GM12878 (cell line): Measurements from ENCODE around the gene DGKI. TPM values are rescaled to one million over a fixed set of nuclear protein-coding genes. Genes with fewer than 3 reads are reported as not detected.

Source experiments
- ATAC-seq: fragments of 200-7000 bp; cut with Tn5 transposase; 3 replicates; pipeline ENCODE4 v1.9.1; 2020; ENCODE audit warnings: mild to moderate bottlenecking, moderate library complexity
- BruUV-seq: library from RNA; stranded (reverse); fragments of 400-500 nt; replicated peaks from 2 replicates; lab custom pipeline; 2021; lab: Mats Ljungman, UMichigan
- CTCF ChIA-PET: fragments of 300-600 bp; sonication (Branson Sonifier 250); formaldehyde crosslinking; extraction: SDS; loops from one replicate; lab custom pipeline; 2021; ENCODE audit warnings: inconsistent platforms; lab: Yijun Ruan, JAX
- POLR2A ChIA-PET: fragments of 350-600 bp; formaldehyde crosslinking; extraction: SDS; loops from one replicate; lab custom pipeline; 2021; ENCODE audit warnings: inconsistent platforms; lab: Charles Lee
- RAD21 ChIA-PET: fragments of 300-600 bp; sonication (Branson Sonifier 250); formaldehyde crosslinking; loops from one replicate; lab custom pipeline; 2023; ENCODE audit warnings: antibody characterized with exemption; ENCODE audit not compliant: unreplicated experiment; lab: Charles Lee
- SMC1A ChIA-PET: fragments of 300-600 bp; sonication (Branson Sonifier 250); formaldehyde crosslinking; loops from one replicate; lab custom pipeline; 2023; ENCODE audit not compliant: unreplicated experiment, uncharacterized antibody; lab: Charles Lee
- DNase-seq: peaks from one replicate; pipeline ENCODE4 v3.0.0-alpha.2; 2011; ENCODE audit warnings: low read depth, low spot score
- FAIRE-seq: peaks from 3 replicates; lab custom pipeline; 2011; peaks lifted over from hg19 to GRCh38; lab: Jason Lieb, UNC
- H2AFZ ChIP-seq: 2 replicates; pipeline ENCODE4 v1.6.0; 2011; ENCODE audit warnings: low read depth, low read length, control low read depth; ENCODE audit not compliant: control insufficient read depth
- H3K27ac ChIP-seq: 2 replicates; pipeline ENCODE4 v1.5.1; 2011; ENCODE audit warnings: control low read depth; ENCODE audit not compliant: control insufficient read depth, insufficient read depth
- H3K27me3 ChIP-seq, 2 experiments: replicated peaks in 1 of 2; 2 replicates each; pipeline versions ENCODE4 v1.6.0 to v1.6.1; 2011; ENCODE audit warnings: low read length in 1 of 2; ENCODE audit not compliant: control insufficient read depth in 2 of 2, insufficient read depth in 2 of 2
- H3K36me3 ChIP-seq, 2 experiments: 2 replicates each; pipeline ENCODE4 v1.5.1; 2011; ENCODE audit warnings: low read length in 1 of 2; ENCODE audit not compliant: control insufficient read depth in 2 of 2, insufficient read depth in 2 of 2
- H3K4me1 ChIP-seq: 2 replicates; pipeline ENCODE4 v1.6.1; 2011; ENCODE audit warnings: mild to moderate bottlenecking, low read length, moderate library complexity, mixed read lengths; ENCODE audit not compliant: control insufficient read depth, insufficient read depth
- H3K4me2 ChIP-seq: 2 replicates; pipeline ENCODE4 v1.6.0; 2011; ENCODE audit warnings: control low read depth; ENCODE audit not compliant: control insufficient read depth, insufficient read depth
- H3K4me3 ChIP-seq: fragments of 200-600 bp; sonication (generic); 2 replicates; pipeline ENCODE4 v1.5.1; 2016
- H3K79me2 ChIP-seq: 2 replicates; pipeline ENCODE4 v1.6.0; 2011; ENCODE audit warnings: low read length; ENCODE audit not compliant: control insufficient read depth, insufficient read depth
- H3K9ac ChIP-seq: 2 replicates; pipeline ENCODE4 v1.8.0; 2011; ENCODE audit warnings: low read length, control low read depth, mixed read lengths; ENCODE audit not compliant: control insufficient read depth, insufficient read depth
- H3K9me3 ChIP-seq: replicated peaks from 3 replicates; pipeline ENCODE4 v1.5.1; 2011; ENCODE audit warnings: mild to moderate bottlenecking, low read length; ENCODE audit not compliant: control insufficient read depth, insufficient read depth
- H4K20me1 ChIP-seq: 2 replicates; pipeline ENCODE4 v1.6.0; 2011; ENCODE audit not compliant: control insufficient read depth, insufficient read depth
- BCL11A ChIP-seq: IDR thresholded peaks from 2 replicates; pipeline ENCODE4 v1.6.1; 2011; ENCODE audit warnings: low read depth, low read length
- CBFB ChIP-seq: IDR thresholded peaks from 2 replicates; pipeline ENCODE4 v1.6.1; 2016; ENCODE audit warnings: antibody characterized with exemption, low read depth
- EGR1 ChIP-seq, 2 experiments: IDR thresholded peaks; 1 replicate in 1 of 2; 2 replicates in 1 of 2; pipeline ENCODE4 v1.6.1; 2011 to 2012; ENCODE audit warnings: low read depth in 2 of 2, low read length in 2 of 2, borderline replicate concordance in 1 of 2, mild to moderate bottlenecking in 1 of 2, moderate library complexity in 1 of 2
- GABPA ChIP-seq: IDR thresholded peaks from 2 replicates; pipeline ENCODE4 v1.6.1; 2014; ENCODE audit warnings: antibody characterized with exemption, low read depth, mild to moderate bottlenecking, inconsistent platforms
- KAT2A ChIP-seq: conservative IDR thresholded peaks from 2 replicates; pipeline ENCODE4 v1.6.1; 2011; ENCODE audit warnings: low read depth, low read length; ENCODE audit not compliant: control insufficient read depth
- NFIC ChIP-seq: IDR thresholded peaks from 2 replicates; pipeline ENCODE4 v1.6.1; 2012; ENCODE audit warnings: low read depth, mild to moderate bottlenecking, inconsistent platforms, low read length, moderate library complexity
- NRF1 ChIP-seq: conservative IDR thresholded peaks from 2 replicates; pipeline ENCODE4 v1.6.1; 2011; ENCODE audit warnings: mild to moderate bottlenecking, low read depth, low read length, improper control_type of control experiment
- POLR2A ChIP-seq: IDR thresholded peaks from 2 replicates; pipeline ENCODE4 v1.6.1; 2011; ENCODE audit warnings: low read depth, mild to moderate bottlenecking, low read length
- POU2F2 ChIP-seq: IDR thresholded peaks from 3 replicates; pipeline ENCODE4 v1.6.1; 2011; ENCODE audit warnings: low read depth, mild to moderate bottlenecking, low read length, borderline replicate concordance
- RB1 ChIP-seq: fragments of 450-650 bp; formaldehyde crosslinking; IDR thresholded peaks from 2 replicates; pipeline ENCODE4 v1.6.1; 2017; ENCODE audit warnings: mild to moderate bottlenecking, borderline replicate concordance
- RBBP5 ChIP-seq: fragments of 200-600 bp; sonication (generic); conservative IDR thresholded peaks from 2 replicates; pipeline ENCODE4 v1.6.1; 2016
- SIX5 ChIP-seq: IDR thresholded peaks from 2 replicates; pipeline ENCODE4 v1.6.1; 2011; ENCODE audit warnings: mild to moderate bottlenecking, low read depth, low read length, moderate library complexity; ENCODE audit not compliant: severe bottlenecking
- YY1 ChIP-seq: IDR thresholded peaks from 2 replicates; pipeline ENCODE4 v1.6.1; 2011; ENCODE audit warnings: low read depth, mild to moderate bottlenecking, low read length
- ZBTB4 ChIP-seq: fragments of 450-650 bp; formaldehyde crosslinking; IDR thresholded peaks from 2 replicates; pipeline ENCODE4 v1.4.0; 2022; ENCODE audit warnings: mild to moderate bottlenecking, moderate library complexity
- WGBS: methylation state at CpG from one replicate; pipeline ENCODE4 v1.1.6; 2016; ENCODE audit warnings: low lambda C conversion rate; ENCODE audit not compliant: insufficient replicate concordance, insufficient coverage; ENCODE audit errors: missing lambda C conversion rate; 5-methylcytosine and 5-hydroxymethylcytosine counted together
- in situ Hi-C: fragments of 300-500 bp; cut with MboI; formaldehyde crosslinking; loops from 9 replicates; pipeline ENCODE4 v1.14.3; 2018; ENCODE audit warnings: mixed read lengths
- intact Hi-C: fragments of 100-400 bp; cut with micrococcal nuclease; formaldehyde crosslinking; loops from one replicate; pipeline ENCODE4 v1.14.2; 2022; ENCODE audit not compliant: unreplicated experiment
- polyA plus RNA-seq, 11 experiments: library from polyadenylated mRNA; depleted of rRNA in 4 of 11; unstranded in 6 of 11; stranded (reverse) in 5 of 11; fragments of >200 nt; fragmentation: Nextera tagmentation in 4 of 11; fragmentation: Illumina TruSeq in 1 of 11; extraction: Ambion mirVana in 4 of 11; extraction: Trizol in 1 of 11; gene quantifications; 1 replicate in 1 of 11; 2 replicates in 10 of 11; pipeline versions ENCODE4 v1.2.1 to v1.2.3, GENCODE V29; 2011 to 2016; ENCODE audit warnings: inconsistent platforms in 2 of 11, missing spikeins in 2 of 11, low read depth in 1 of 11
- total RNA-seq, 4 experiments: library from RNA; depleted of rRNA in 3 of 4; stranded (reverse); fragments of >200 nt in 3 of 4; fragmentation: Illumina TruSeq in 1 of 4; extraction: Trizol in 1 of 4; gene quantifications; 2 replicates each; pipeline versions ENCODE4 v1.2.1 to v1.2.3, GENCODE V29; 2013 to 2021
- TF ChIP-seq, protein P1 (sequence below): IDR thresholded peaks from 2 replicates; pipeline ENCODE4 v1.6.1; 2011; ENCODE audit warnings: low read depth, low read length, improper control_type of control experiment, borderline replicate concordance
- TF ChIP-seq, protein P2 (sequence below): fragments of 450-650 bp; IDR thresholded peaks from 2 replicates; pipeline ENCODE4 v1.6.1; 2017; ENCODE audit warnings: low read depth, mild to moderate bottlenecking, moderate library complexity

DGKI gene
- total and polyA plus RNA-seq, 10 of the 15 experiments (the other 5 are each of a cell fraction or from before 2014, with no cell fraction given): 10.4 to 37.1 (median 22.1) TPM

- ChIA-PET POLR2A (interaction anchor here (1.2 kb wide), 2 partner anchors 12 to 45 kb away, joined by 3 read pairs; no protein-coding TSS in a partner anchor), RAD21 (interaction anchor here (0.9 to 1.2 kb wide), 3 partner anchors 8 to 10 kb away, joined by 3 to 4 read pairs (median 3); no protein-coding TSS in a partner anchor), CTCF (interaction anchor here (1.0 to 2.0 kb wide), 3 partner anchors 9 to 14 kb away, joined by 3 to 8 read pairs (median 4); no protein-coding TSS in a partner anchor), SMC1A (interaction anchor here (1.0 to 2.4 kb wide), 6 partner anchors 8 to 51 kb away, joined by 3 to 11 read pairs (median 3); no protein-coding TSS in a partner anchor)
- Histone ChIP-seq H3K27me3 (no peaks in the 10 kb centered on the region), H3K36me3 (no peaks in the 10 kb centered on the region), H3K4me1 (no peaks in the 10 kb centered on the region), H2AFZ (no peak overlapping the region), H3K9ac (no peak overlapping the region), H3K4me3 (no peak overlapping the region), H4K20me1 (no peaks in the 10 kb centered on the region), H3K27ac (no peak overlapping the region), H3K4me2 (no peak overlapping the region), H3K9me3 (no peaks in the 10 kb centered on the region), H3K79me2 (no peaks in the 10 kb centered on the region)
- WGBS: 20% methylated on average over 7 of the region's 7 CpGs
- no TSS peak for BruUV-seq
- DNase-seq (no peak), FAIRE-seq (no peak), ATAC-seq (no peak)
- in situ Hi-C loops (no loop called here), intact Hi-C loops (no loop called here)
- TF ChIP-seq POU2F2 (no peak), SIX5 (no peak), EGR1 (IDR thresholded peaks at IDR 0.05; ENCODE audit: borderline replicate concordance in 1 of 2, low read depth in 2 of 2, low read length in 2 of 2) (no peak), RBBP5 (no peak), CBFB (no peak), NRF1 (no peak), BCL11A (no peak), RB1 (no peak), KAT2A (no peak), ZBTB4 (CRISPR knock-in tag) (no peak), YY1 (no peak), POLR2A (no peak), NFIC (no peak), GABPA (no peak)
- TF ChIP-seq, protein P1, sequence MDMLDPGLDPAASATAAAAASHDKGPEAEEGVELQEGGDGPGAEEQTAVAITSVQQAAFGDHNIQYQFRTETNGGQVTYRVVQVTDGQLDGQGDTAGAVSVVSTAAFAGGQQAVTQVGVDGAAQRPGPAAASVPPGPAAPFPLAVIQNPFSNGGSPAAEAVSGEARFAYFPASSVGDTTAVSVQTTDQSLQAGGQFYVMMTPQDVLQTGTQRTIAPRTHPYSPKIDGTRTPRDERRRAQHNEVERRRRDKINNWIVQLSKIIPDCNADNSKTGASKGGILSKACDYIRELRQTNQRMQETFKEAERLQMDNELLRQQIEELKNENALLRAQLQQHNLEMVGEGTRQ: no peak
- TF ChIP-seq, protein P2, sequence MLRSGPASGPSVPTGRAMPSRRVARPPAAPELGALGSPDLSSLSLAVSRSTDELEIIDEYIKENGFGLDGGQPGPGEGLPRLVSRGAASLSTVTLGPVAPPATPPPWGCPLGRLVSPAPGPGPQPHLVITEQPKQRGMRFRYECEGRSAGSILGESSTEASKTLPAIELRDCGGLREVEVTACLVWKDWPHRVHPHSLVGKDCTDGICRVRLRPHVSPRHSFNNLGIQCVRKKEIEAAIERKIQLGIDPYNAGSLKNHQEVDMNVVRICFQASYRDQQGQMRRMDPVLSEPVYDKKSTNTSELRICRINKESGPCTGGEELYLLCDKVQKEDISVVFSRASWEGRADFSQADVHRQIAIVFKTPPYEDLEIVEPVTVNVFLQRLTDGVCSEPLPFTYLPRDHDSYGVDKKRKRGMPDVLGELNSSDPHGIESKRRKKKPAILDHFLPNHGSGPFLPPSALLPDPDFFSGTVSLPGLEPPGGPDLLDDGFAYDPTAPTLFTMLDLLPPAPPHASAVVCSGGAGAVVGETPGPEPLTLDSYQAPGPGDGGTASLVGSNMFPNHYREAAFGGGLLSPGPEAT: no peak
Observed at GRCh38 chr7:137681657-137682562, 164.9 kb downstream of the DGKI start.
